Hepatocyte (in vitro differentiated cells): ENCODE measurements around the gene CYTH1.

ENCODE experiments used
- EZH2 ChIP-seq: fragments of 200-600 bp; sonication (generic); IDR thresholded peaks from 2 replicates; pipeline ENCODE4 v1.6.1; 2016; ENCODE audit warnings: antibody characterized with exemption, mild to moderate bottlenecking, borderline replicate concordance
- EZH2phosphoT487 ChIP-seq: fragments of 200-600 bp; sonication (generic); IDR thresholded peaks from one replicate; pipeline ENCODE4 v1.6.1; 2018; ENCODE audit warnings: antibody characterized with exemption, mild to moderate bottlenecking, low read depth, moderate library complexity; ENCODE audit not compliant: unreplicated experiment, severe bottlenecking
- TF ChIP-seq, protein P1 (sequence below): fragments of 200-600 bp; sonication (generic); IDR thresholded peaks from 2 replicates; pipeline ENCODE4 v1.5.1; 2016; ENCODE audit warnings: antibody characterized with exemption, mild to moderate bottlenecking; ENCODE audit not compliant: poor library complexity

DNA sequence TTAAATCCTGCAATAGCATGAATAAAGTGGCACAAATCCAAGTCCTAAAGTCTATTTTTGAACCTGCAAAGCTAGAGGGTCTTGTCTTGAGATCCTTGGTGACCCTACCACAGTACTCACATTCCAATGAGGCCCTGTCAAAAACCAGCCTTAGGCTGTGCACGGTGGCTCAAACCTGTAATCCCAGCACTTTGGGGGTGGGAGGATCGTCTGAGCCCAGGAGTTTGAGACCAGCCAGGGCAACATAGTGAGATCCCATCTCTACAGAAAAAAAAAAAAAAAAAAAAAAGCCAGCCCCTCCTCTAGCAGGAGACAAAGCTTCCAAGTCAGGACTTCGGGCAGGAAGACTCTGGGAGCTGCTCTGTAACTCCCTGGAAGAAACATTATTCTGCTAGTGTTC is 16.3 kb downstream of the CYTH1 start:
- TF ChIP-seq, protein P1, sequence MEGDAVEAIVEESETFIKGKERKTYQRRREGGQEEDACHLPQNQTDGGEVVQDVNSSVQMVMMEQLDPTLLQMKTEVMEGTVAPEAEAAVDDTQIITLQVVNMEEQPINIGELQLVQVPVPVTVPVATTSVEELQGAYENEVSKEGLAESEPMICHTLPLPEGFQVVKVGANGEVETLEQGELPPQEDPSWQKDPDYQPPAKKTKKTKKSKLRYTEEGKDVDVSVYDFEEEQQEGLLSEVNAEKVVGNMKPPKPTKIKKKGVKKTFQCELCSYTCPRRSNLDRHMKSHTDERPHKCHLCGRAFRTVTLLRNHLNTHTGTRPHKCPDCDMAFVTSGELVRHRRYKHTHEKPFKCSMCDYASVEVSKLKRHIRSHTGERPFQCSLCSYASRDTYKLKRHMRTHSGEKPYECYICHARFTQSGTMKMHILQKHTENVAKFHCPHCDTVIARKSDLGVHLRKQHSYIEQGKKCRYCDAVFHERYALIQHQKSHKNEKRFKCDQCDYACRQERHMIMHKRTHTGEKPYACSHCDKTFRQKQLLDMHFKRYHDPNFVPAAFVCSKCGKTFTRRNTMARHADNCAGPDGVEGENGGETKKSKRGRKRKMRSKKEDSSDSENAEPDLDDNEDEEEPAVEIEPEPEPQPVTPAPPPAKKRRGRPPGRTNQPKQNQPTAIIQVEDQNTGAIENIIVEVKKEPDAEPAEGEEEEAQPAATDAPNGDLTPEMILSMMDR = no peak
- no peak for TF ChIP-seq EZH2
- no peak for TF ChIP-seq EZH2phosphoT487
